Smooth muscle cell (in vitro differentiated cells): Measurements from ENCODE around the gene PLXNA4. TPM values are rescaled to one million over a fixed set of nuclear protein-coding genes. Genes with fewer than 3 reads are reported as not detected.
A peak's percentile ranks its signal among the peaks of the same experiment; 100 is the strongest.

Experiments
- DNase-seq: peaks from one replicate; lab custom pipeline; 2025; ENCODE audit not compliant: unreplicated experiment; lab: John Stamatoyannopoulos, UW
- H2AFZ ChIP-seq: fragments of 200-600 bp; sonication (generic); 2 replicates; pipeline ENCODE4 v1.6.0; 2016; ENCODE audit warnings: antibody characterized with exemption, low read depth, mild to moderate bottlenecking
- H3F3A ChIP-seq: fragments of 200-600 bp; sonication (generic); 2 replicates; pipeline ENCODE4 v1.6.0; 2017; ENCODE audit warnings: antibody characterized with exemption, low read depth
- H3K27ac ChIP-seq: fragments of 200-600 bp; sonication (generic); 2 replicates; pipeline ENCODE4 v1.5.1; 2016; ENCODE audit warnings: low read depth, mild to moderate bottlenecking
- H3K27me3 ChIP-seq: fragments of 200-600 bp; sonication (generic); 2 replicates; pipeline ENCODE4 v1.6.1; 2016; ENCODE audit warnings: low read depth, mild to moderate bottlenecking
- H3K36me3 ChIP-seq: fragments of 200-600 bp; sonication (generic); 2 replicates; pipeline ENCODE4 v1.5.1; 2016; ENCODE audit warnings: low read depth
- H3K4me1 ChIP-seq: fragments of 200-600 bp; sonication (generic); 2 replicates; pipeline ENCODE4 v1.5.1; 2016; ENCODE audit warnings: low read depth
- H3K4me2 ChIP-seq: fragments of 200-600 bp; sonication (generic); 2 replicates; pipeline ENCODE4 v1.6.0; 2016; ENCODE audit warnings: mild to moderate bottlenecking
- H3K4me3 ChIP-seq: fragments of 200-600 bp; sonication (generic); 2 replicates; pipeline ENCODE4 v1.5.1; 2016; ENCODE audit warnings: mild to moderate bottlenecking
- H3K79me2 ChIP-seq: fragments of 200-600 bp; sonication (generic); 2 replicates; pipeline ENCODE4 v1.6.0; 2016; ENCODE audit warnings: low read depth, mild to moderate bottlenecking
- H3K9ac ChIP-seq: fragments of 200-600 bp; sonication (generic); 2 replicates; pipeline ENCODE4 v1.6.0; 2016; ENCODE audit warnings: low read depth
- H3K9me3 ChIP-seq: fragments of 200-600 bp; sonication (generic); replicated peaks from 2 replicates; pipeline ENCODE4 v1.5.1; 2016; ENCODE audit warnings: low read depth
- H4K20me1 ChIP-seq: fragments of 200-600 bp; sonication (generic); 2 replicates; pipeline ENCODE4 v1.6.0; 2016; ENCODE audit warnings: low read depth
- WGBS: methylation state at CpG from one replicate; pipeline ENCODE4 v1.1.7; 2016; ENCODE audit warnings: low lambda C conversion rate; 5-methylcytosine and 5-hydroxymethylcytosine counted together
- polyA plus RNA-seq: library from polyadenylated mRNA; unstranded; fragments of >200 nt; fragmentation: Nextera tagmentation; extraction: Ambion mirVana; gene quantifications from 2 replicates; pipeline ENCODE4 v1.2.1, GENCODE V29; 2016
- total RNA-seq: library from RNA; depleted of rRNA; stranded (reverse); fragments of >200 nt; gene quantifications from 2 replicates; pipeline ENCODE4 v1.2.3, GENCODE V29; 2014
- TF ChIP-seq, protein P1 (sequence below): fragments of 200-600 bp; sonication (generic); IDR thresholded peaks from 2 replicates; pipeline ENCODE4 v1.5.1; 2017; ENCODE audit warnings: borderline replicate concordance, mild to moderate bottlenecking, antibody characterized with exemption; ENCODE audit not compliant: insufficient read depth, poor library complexity, severe bottlenecking

The PLXNA4 gene
- total and polyA plus RNA-seq, 2 experiments from 2014 or later, result 8.5 to 9.9 TPM

DNA sequence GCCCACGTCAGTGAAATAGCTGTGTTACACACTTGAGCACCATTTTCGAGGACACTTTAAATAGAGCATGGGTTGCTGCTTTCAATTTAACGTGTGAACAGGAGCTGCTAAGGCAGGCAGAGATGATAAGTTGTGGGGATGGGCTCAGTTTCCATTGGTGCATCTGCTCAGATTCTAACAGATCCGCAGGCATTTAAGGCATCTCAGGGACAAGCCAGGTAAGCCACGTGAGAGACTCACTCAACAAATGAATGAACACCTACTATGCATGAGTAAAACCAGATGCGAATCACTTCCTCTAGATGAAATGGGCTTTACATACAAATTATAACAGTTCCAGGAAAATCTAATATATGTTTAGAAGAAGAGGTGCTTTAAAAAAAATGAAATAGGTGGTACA lies 34.6 kb downstream of the PLXNA4 start:
- H2AFZ ChIP-seq, result no peak overlapping the region
- TF ChIP-seq, protein P1, sequence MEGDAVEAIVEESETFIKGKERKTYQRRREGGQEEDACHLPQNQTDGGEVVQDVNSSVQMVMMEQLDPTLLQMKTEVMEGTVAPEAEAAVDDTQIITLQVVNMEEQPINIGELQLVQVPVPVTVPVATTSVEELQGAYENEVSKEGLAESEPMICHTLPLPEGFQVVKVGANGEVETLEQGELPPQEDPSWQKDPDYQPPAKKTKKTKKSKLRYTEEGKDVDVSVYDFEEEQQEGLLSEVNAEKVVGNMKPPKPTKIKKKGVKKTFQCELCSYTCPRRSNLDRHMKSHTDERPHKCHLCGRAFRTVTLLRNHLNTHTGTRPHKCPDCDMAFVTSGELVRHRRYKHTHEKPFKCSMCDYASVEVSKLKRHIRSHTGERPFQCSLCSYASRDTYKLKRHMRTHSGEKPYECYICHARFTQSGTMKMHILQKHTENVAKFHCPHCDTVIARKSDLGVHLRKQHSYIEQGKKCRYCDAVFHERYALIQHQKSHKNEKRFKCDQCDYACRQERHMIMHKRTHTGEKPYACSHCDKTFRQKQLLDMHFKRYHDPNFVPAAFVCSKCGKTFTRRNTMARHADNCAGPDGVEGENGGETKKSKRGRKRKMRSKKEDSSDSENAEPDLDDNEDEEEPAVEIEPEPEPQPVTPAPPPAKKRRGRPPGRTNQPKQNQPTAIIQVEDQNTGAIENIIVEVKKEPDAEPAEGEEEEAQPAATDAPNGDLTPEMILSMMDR, result no peak
- H3K27me3 ChIP-seq, result no peaks in the 10 kb centered on the region
- H3K36me3 ChIP-seq, result no peaks in the 10 kb centered on the region
- H3K4me1 ChIP-seq, result peaks cover 37% of the 10 kb centered on the region
- no peak for DNase-seq
- no peaks in the 10 kb centered on the region for H3K79me2 ChIP-seq
- H4K20me1 ChIP-seq, result no peaks in the 10 kb centered on the region
- H3K4me3 ChIP-seq, result no peak overlapping the region
- H3K9ac ChIP-seq, result no peak overlapping the region
- 60% methylated on average over 6 of the region's 6 CpGs for WGBS
- H3F3A ChIP-seq, result no peaks in the 10 kb centered on the region
- no peak overlapping the region for H3K27ac ChIP-seq
- H3K9me3 ChIP-seq, result no peaks in the 10 kb centered on the region
- H3K4me2 ChIP-seq, result no peak overlapping the region

DNA sequence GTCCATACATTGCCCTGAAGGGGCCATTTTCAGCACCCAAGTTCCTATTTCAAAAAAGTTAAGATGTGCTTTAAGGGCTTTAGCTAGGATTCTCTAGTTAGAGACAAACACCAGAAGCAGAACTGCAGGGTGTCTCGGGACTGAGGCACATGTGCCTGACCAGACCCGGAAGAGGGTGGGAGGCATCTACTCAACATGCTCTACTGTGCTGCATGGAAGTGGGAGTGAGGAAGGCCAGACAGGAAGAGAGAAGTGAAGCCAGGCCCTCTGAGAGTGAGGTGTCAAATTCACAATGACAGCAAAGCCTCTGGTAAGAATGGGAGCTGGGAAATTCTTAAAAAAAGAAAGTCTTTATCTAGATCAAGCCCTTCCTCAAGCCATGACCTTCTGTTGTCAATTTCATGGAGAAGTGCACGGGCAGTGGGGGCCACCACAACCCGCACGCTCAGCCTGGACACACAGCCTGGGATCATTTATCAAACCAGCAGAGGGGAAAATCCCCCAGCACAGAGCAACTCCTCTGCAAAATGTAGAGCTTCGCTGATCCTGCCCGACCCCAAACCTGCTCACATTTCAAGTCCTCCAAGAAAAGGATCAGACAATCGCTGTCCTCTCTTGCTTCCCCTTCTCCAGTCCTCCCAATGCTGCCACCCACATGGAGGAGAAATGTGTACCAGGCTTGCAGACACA lies 38.7 kb downstream of the PLXNA4 start:
- Histone ChIP-seq H3K9me3 (no peaks in the 10 kb centered on the region), H2AFZ (no peak overlapping the region), H3K27ac (peak overlapping the region; percentile 33), H3K9ac (no peak overlapping the region), H3F3A (no peaks in the 10 kb centered on the region), H3K4me3 (no peak overlapping the region), H4K20me1 (no peaks in the 10 kb centered on the region), H3K4me1 (peaks cover 13% of the 10 kb centered on the region), H3K4me2 (peak overlapping the region; percentile 21), H3K27me3 (no peaks in the 10 kb centered on the region), H3K79me2 (no peaks in the 10 kb centered on the region), H3K36me3 (no peaks in the 10 kb centered on the region)
- TF ChIP-seq, protein P1, result no peak
- DNase-seq, result no peak
- 46% methylated on average over 8 of the region's 8 CpGs for WGBS

DNA sequence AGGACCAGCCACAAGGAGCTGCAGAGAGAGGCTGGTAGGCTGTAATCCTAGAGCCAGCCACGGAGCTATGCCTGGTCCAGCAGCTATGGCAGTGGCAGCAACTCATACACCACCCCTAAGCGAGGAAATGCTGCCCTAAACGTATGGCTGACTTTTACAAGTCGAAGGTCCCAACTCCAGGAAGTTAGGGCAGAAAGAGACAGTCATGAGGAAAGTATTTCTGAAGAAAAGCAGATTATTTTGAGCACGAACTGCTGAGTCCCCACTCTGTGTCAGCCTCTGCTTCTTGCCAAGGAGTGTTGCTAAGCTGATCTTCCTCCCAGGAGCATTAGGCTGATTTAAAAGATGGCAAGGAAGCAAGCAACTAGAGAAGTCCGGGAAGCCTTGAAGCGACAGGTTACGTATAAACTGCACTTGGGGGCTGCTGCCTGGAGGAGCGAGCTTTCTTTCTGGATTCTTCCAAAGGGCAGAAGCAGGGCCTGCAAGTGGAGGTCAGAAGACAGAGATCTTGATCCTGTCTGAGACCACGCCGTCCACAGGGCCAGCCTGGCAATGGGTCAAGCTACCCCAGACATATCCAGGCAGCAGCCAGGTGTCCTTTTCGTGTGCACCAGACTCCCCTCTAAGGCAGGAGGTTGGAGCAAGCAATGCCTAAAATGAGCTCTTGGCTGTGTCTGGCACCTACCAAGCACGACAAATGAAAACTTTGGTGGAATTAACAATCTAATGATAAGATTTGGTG lies 39.4 kb downstream of the PLXNA4 start:
- peak overlapping the region; percentile 21 for H3K4me2 ChIP-seq
- no peaks in the 10 kb centered on the region for H3K36me3 ChIP-seq
- no peaks in the 10 kb centered on the region for H3K79me2 ChIP-seq
- H3K4me3 ChIP-seq, result no peak overlapping the region
- DNase-seq, result no peak
- no peaks in the 10 kb centered on the region for H3K27me3 ChIP-seq
- no peak overlapping the region for H3K9ac ChIP-seq
- WGBS, result 50% methylated on average over 13 of the region's 13 CpGs
- TF ChIP-seq, protein P1, result no peak
- H3K27ac ChIP-seq, result peak overlapping the region; percentile 33
- H4K20me1 ChIP-seq, result no peaks in the 10 kb centered on the region
- H3K9me3 ChIP-seq, result no peaks in the 10 kb centered on the region
- H2AFZ ChIP-seq, result no peak overlapping the region
- peaks cover 13% of the 10 kb centered on the region for H3K4me1 ChIP-seq
- H3F3A ChIP-seq, result no peaks in the 10 kb centered on the region
